WERI-Rb-1 (cell line): Measurements from ENCODE around the gene C2orf92.
A peak's percentile ranks its signal among the peaks of the same experiment; 100 is the strongest.
"Not testable (repeated sequence)": the region's sequence is repeated elsewhere in the genome, so short reads cannot be mapped to it uniquely, and the experiment has no call there.

Experiments
- DNase-seq: peaks from one replicate; pipeline ENCODE4 v3.0.0-alpha.2; 2020
- H3K27ac ChIP-seq: fragments of 250-450 bp; sonication (Bioruptor Pico); 2 replicates; pipeline ENCODE4 v1.5.1; 2020; ENCODE audit warnings: mild to moderate bottlenecking, moderate library complexity
- H3K27me3 ChIP-seq: fragments of 250-450 bp; sonication (Bioruptor Pico); 2 replicates; pipeline ENCODE4 v1.5.1; 2021; ENCODE audit warnings: mild to moderate bottlenecking, low read depth, moderate library complexity; ENCODE audit not compliant: insufficient read depth, severe bottlenecking
- H3K36me3 ChIP-seq: fragments of 250-450 bp; sonication (Bioruptor Pico); 2 replicates; pipeline ENCODE4 v1.5.1; 2020; ENCODE audit warnings: mild to moderate bottlenecking, moderate library complexity
- H3K4me3 ChIP-seq: 2 replicates; pipeline ENCODE4 v1.5.1; 2011; ENCODE audit warnings: low read depth, mild to moderate bottlenecking, control low read depth, low read length
- H3K9me3 ChIP-seq: fragments of 250-450 bp; sonication (Bioruptor Pico); 2 replicates; pipeline ENCODE4 v1.5.1; 2021; ENCODE audit warnings: mild to moderate bottlenecking, moderate library complexity; ENCODE audit not compliant: severe bottlenecking
- CTCF ChIP-seq: IDR thresholded peaks from 2 replicates; pipeline ENCODE4 v1.5.1; 2011; ENCODE audit warnings: low read depth, mild to moderate bottlenecking, control low read depth, inconsistent platforms, low read length

C2orf92 gene

DNA sequence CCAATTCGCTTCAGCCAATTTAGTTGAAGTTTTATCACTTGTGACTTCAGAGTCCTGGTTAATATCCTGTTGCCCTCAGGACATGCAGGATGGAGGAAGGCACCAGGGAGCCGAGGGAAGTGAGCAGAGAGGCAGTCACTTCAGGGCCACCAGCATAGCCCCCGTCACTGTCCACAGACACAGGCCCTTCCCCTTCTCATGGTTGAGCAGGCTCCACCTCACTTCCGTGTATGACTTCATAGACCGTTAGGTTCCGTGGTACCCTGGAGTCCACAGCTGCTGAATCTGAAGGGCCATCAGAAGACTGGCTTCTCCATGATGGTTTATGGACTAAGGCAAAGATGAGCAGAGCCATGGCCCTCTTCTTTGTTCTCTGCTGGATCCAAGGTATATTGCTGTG, at the start of gene C2orf92:
C2orf92 (plus strand) TSS at position 266 of the 400 bp plus-strand sequence; CDS start at position 342, 76 bp downstream.
- Histone ChIP-seq H3K27me3 (no peaks in the 10 kb centered on the region), H3K36me3 (no peaks in the 10 kb centered on the region), H3K27ac (no peak within 1 kb of the TSS), H3K4me3 (no peak within 1 kb of the TSS), H3K9me3 (no peaks in the 10 kb centered on the region)
- no peak for TF ChIP-seq CTCF
- DNase-seq: no peak

- not testable (repeated sequence) for H3K9me3 ChIP-seq, DNase-seq, H3K27me3 ChIP-seq, H3K27ac ChIP-seq, H3K4me3 ChIP-seq, H3K36me3 ChIP-seq
Observed at GRCh38 chr2:97620492-97620891, 49.0 kb upstream of the C2orf92 start.

- not testable (repeated sequence) for H3K9me3 ChIP-seq, H3K4me3 ChIP-seq, H3K27me3 ChIP-seq, H3K36me3 ChIP-seq, DNase-seq, H3K27ac ChIP-seq
Observed at GRCh38 chr2:97622976-97623375, 46.5 kb upstream of the C2orf92 start.

DNA sequence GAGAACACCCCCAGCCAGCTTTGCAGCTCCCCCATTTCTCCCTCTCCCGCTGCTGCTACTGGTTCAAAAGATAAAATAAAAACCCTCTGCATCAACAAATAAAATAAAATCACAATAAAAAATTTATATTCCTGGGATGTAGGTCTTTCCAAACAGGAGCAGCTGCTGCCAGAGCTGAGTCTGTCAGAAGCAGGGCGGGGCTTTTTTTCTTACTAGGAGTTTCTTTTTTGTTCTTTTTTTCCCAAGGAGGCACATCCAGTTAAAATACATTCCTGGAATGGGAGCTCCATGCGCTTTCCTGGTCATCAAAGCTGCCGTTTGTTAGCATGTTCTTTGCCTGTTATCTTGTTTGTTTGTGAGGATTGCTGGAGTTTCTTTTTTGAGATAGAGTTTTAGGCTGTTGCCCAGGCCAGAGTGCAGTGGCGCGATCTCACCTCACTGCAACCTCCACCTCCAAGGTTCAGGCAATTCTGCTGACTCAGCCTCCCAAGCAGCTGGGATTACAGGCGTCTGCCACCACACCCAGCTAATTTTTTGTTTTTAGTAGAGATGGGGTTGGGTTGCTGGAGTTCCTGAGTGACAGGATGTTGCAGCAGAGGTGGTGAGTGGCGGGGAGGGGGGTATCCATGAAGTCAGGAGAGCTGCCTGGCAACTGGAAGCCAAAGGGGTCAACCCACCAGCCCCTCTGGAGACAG, 44.0 kb upstream of the C2orf92 start:
- H3K4me3 ChIP-seq, H3K9me3 ChIP-seq, H3K27ac ChIP-seq, DNase-seq, H3K27me3 ChIP-seq, H3K36me3 ChIP-seq: not testable (repeated sequence)

- not testable (repeated sequence) for H3K9me3 ChIP-seq, DNase-seq, H3K27ac ChIP-seq, H3K27me3 ChIP-seq, H3K4me3 ChIP-seq, H3K36me3 ChIP-seq
Observed at GRCh38 chr2:97626049-97626430, 43.5 kb upstream of the C2orf92 start.

DNA sequence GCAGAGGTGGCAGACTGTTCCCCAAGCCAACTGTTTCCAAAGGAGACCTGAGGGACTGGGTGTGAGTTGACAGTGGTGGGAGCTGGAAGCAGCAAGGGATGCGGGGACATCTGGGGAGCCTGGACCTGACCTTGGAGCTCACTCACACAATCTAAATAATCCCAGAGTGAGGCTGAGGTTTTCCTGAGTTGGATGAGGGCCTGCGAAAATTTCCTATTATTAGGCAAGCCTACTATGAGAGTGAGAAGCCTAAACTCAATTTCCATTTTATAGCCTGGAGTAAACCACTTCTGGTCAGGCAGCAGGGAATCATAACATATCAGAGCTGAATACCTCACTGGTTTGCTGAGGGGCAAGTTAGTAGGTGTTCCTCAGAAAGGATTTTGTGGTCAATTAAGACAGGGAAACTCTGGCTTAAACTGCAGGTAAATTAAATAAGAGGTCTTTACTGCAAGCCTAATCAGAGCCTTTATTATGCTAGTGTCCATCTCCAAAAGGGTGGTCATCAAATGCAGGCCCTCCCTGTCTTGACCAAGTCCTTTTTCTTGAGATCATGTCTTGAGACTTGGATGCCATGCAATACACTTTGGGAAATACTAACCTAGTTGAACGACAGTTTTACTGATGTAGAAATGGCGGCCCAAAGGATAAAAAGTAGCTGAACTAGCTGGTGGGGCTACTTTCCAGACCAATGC, 25.3 kb upstream of the C2orf92 start:
- no peak overlapping the region for H3K27ac ChIP-seq
- no peak overlapping the region for H3K4me3 ChIP-seq
- no peaks in the 10 kb centered on the region for H3K9me3 ChIP-seq
- H3K36me3 ChIP-seq: peaks cover 15% of the 10 kb centered on the region
- no peak for DNase-seq
- H3K27me3 ChIP-seq: no peaks in the 10 kb centered on the region
- TF ChIP-seq CTCF: no peak

DNA sequence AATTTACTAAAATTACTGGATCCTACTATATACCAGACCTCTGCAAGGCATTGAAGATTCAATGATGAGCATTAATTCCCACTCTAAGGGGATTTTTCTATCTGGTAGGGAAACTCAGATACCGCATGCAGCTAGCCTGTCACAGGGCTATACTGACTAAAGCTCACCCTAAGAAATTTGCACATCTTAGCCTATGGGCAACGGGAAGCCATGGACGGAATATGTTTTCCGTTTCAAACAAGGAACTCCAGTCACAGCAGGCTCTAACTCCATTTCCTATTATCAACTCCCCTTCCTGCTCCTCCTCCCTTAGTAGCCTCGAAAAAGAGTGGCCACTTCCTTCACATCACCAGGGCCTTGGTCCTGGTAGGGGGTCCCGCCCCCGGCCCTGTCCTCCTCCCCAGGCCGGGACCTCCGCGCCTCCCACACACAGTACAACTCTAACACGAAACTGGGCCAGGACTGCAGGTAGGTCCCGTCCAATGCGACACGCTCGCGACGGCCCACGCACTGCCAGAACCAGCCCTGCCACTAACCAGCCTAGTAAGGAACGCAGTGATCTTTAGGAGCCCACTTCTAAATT, 24.3 kb upstream of the C2orf92 start:
- peaks cover 18% of the 10 kb centered on the region for H3K36me3 ChIP-seq
- H3K27me3 ChIP-seq: no peaks in the 10 kb centered on the region
- no peak for DNase-seq
- TF ChIP-seq CTCF: no peak
- peak overlapping the region; percentile 74 for H3K4me3 ChIP-seq
- no peaks in the 10 kb centered on the region for H3K9me3 ChIP-seq
- peak overlapping the region; percentile 52 for H3K27ac ChIP-seq
